Astrocyte of the cerebellum (primary cell): ENCODE data around the gene PHF20.

Experiments used
- DNase-seq: peaks from one replicate; pipeline ENCODE4 v3.0.0-alpha.2; 2011; ENCODE audit warnings: low read depth
- H3K4me3 ChIP-seq: 2 replicates; pipeline ENCODE4 v1.5.1; 2011; ENCODE audit warnings: mild to moderate bottlenecking, low read depth, low read length, moderate library complexity
- in situ Hi-C: cut with HindIII; loops from 2 replicates; pipeline ENCODE4 v1.10.0; 2017; ENCODE audit warnings: low sequenced_read_pairs
- TF ChIP-seq, protein P1 (sequence below): IDR thresholded peaks from 2 replicates; pipeline ENCODE4 v1.5.1; 2012; ENCODE audit warnings: low read length, low read depth, moderate library complexity, mild to moderate bottlenecking; ENCODE audit errors: missing control alignments

Gene PHF20

DNA sequence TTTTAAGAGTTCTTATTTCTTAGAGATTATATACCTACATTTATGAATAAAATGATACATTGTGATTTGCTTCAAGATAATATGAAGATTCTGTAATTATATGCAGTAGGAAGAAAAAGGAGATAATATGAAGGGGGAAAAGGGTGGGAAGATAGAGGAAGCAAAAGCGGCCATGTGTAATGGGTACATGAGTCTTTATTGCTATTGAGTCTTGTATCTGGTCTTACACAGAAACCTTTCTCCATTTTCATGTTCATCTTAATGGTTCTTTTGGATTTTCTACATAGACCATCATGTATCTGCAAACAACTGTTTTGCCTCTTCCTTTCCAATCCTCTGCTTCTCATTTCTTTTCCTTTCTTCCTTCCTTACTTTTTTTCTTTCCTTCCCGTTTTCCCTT is 36.1 kb downstream of the PHF20 start:
- no peak for DNase-seq
- H3K4me3 ChIP-seq = no peak overlapping the region
- TF ChIP-seq, protein P1, sequence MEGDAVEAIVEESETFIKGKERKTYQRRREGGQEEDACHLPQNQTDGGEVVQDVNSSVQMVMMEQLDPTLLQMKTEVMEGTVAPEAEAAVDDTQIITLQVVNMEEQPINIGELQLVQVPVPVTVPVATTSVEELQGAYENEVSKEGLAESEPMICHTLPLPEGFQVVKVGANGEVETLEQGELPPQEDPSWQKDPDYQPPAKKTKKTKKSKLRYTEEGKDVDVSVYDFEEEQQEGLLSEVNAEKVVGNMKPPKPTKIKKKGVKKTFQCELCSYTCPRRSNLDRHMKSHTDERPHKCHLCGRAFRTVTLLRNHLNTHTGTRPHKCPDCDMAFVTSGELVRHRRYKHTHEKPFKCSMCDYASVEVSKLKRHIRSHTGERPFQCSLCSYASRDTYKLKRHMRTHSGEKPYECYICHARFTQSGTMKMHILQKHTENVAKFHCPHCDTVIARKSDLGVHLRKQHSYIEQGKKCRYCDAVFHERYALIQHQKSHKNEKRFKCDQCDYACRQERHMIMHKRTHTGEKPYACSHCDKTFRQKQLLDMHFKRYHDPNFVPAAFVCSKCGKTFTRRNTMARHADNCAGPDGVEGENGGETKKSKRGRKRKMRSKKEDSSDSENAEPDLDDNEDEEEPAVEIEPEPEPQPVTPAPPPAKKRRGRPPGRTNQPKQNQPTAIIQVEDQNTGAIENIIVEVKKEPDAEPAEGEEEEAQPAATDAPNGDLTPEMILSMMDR = no peak
- in situ Hi-C loops = no loop called here

DNA sequence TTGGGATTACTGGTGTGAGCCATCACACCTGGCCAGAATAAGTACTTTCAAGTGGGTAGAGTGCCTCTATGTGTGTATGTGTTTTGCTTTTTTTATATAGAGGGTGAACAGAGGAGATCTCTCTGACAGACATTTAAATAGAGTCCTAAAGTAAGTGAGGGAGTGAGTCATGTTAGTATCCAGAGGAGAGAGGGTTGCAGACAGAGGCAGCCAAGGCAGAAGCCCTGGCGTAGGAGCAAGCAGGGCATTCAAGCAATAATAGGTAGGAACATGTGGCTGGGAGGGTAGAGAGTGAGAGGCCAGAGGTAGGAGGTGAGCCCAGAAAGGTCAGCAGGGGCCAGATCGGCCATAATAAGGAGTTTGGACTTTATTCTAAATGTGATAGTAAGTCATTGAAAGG is 48.9 kb downstream of the PHF20 start:
- in situ Hi-C loops = no loop called here
- no peak overlapping the region for H3K4me3 ChIP-seq
- TF ChIP-seq, protein P1 = no peak
- DNase-seq = no peak

DNA sequence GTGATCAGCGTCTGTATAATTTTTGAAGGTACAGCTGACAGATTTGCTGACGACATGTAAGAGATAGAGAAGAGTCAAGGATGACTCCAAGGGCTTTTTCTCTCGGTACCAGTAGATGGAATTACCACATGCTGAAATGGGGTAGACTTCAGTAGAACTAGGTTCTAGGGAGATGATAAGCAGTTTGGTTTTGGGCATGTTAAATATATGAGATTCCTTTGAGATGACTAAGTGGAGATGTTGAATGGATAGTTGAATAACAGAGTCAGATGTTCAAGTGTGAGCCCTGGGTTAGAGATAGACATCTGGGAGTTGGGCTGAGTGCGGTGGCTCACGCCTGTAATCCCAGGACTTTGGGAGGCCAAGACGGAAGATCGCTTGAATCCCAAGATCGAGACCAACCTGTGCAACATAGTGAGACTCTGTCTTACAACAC is 50.0 kb downstream of the PHF20 start:
- peak; percentile 34 for DNase-seq
- in situ Hi-C loops = no loop called here
- no peak overlapping the region for H3K4me3 ChIP-seq
- TF ChIP-seq, protein P1 = no peak

DNA sequence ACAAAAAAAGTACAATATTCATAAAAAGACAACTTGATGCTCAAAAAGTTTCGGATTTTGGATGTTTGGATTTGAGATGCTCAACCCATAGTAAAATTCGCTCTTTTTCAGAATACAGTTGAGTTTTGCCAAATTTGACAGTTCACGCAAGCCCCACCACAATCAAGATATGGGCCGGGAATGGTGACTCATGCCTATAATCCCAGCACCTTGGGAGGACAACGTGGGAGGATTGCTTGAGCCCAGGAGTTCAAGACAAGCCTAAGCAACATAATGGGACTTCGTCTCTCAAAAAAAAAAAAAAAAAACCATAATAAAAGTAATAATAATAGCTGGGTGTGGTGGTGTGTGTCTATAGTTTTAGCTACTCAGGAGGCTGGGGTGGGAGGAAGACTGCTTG is 51.3 kb downstream of the PHF20 start:
- TF ChIP-seq, protein P1 = no peak
- no peak for DNase-seq
- in situ Hi-C loops = no loop called here
- H3K4me3 ChIP-seq = no peak overlapping the region

DNA sequence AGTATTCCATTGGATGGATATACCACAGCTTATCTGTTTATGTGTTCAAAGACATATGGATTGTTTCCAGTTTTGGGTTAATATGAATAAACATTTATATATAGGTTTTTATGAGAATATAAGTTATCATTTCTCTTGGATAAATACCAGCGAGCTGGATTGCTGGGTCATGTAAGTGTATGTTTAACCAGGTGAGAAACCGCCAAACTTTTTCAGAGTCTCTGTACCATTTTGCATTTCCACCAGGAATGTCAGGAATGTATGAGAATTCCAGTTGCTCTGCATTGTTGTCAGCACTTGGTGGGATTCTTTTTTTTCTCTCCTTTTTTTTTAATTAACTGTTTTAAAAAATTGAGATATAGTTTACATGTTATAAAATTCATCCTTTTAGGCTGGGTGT is 52.1 kb downstream of the PHF20 start:
- H3K4me3 ChIP-seq = no peak overlapping the region
- no peak for DNase-seq
- in situ Hi-C loops = no loop called here
- TF ChIP-seq, protein P1 = no peak

DNA sequence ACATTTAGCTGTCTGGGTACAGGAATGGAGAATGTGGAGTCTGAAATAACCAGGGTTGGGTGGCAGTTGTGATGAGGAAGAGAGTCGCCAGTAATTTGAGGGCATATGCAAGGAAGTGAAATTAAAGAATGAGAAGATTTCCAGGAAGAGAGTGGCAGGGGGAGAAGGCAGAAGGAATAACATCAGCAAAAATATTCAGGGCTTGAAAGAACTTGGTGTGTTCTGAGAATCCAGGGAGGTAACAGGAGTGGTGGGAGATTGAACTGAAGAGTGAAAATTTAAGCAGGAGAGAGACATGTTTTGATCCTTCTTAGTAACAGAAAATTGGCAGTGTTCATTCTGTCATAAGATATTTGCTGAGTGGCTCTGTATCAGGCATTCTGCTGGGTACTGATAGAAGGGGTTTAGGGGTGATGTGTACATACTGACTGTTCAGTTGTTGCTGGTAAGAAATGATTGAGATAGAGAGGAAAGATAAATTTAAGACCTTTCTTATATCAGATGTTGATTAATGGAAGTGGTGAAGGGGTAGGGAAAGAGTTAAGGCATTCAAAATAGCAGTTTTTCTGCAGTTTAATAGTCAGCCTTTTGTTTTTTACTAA is 54.7 kb downstream of the PHF20 start:
- TF ChIP-seq, protein P1 = no peak

More for the DNA sequence above, 54.7 kb downstream of the PHF20 start:
- in situ Hi-C loops = no loop called here
- no peak overlapping the region for H3K4me3 ChIP-seq
- no peak for DNase-seq
